CD4-positive, alpha-beta T cell treated with Interferon alpha-2 for 1 hour (primary cell): ENCODE results near the gene GPR149.

Source experiments
- DNase-seq, 2 donors: peaks; one replicate each; pipeline ENCODE4 v3.0.0-alpha.2; 2020 to 2022

GPR149 gene

DNA sequence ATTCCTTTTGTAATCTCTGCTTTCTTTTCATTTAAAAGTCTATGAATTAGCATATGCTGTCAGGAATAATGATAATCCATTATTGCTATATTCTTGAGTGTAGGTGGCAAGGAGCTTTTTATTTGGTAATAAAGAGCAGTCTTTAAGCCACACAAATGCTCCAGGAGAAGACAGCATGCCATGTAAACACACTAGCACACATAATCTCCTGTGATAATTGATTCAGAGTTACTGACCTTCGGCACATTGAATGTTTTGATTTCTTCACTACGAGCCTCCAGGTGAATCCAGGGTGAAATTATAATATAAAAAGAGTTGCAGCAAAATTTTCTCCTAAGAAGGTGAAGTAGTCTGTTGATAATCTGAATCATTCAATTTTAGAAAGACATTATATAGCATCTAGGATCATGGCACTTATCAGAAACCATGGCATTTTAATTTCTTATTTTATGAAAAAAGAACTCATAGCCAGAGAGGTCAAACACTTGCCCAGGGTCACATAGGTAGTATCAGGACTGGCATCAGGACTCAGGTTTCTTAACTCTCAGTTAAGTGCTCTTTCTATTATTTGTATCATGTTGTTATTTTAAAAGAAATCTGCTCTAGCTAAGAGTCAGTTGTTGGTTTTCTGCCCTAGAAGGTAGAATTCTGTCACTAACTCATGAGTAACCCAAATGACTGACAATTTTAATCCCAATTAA lies 84.4 kb downstream of the GPR149 start:
- DNase-seq, result no peak

DNA sequence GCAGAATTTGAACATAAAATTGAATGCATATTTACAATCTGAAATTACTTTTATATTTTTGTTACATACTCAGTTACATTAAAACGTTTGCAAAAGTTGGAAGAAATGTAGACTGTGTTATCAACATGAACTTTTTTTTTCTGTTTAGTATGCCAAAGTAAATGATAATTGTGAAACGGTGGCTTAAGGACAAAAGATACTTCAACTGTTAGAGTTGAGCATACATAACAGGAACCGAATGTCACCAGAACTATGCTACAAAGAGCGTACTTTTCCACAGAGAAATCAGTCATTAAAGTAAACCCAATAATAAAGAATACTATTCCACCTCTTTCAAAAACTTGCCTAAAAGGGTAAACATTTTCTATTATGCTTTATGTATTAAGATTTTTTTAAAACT lies 91.4 kb downstream of the GPR149 start:
- DNase-seq, result no peak

DNA sequence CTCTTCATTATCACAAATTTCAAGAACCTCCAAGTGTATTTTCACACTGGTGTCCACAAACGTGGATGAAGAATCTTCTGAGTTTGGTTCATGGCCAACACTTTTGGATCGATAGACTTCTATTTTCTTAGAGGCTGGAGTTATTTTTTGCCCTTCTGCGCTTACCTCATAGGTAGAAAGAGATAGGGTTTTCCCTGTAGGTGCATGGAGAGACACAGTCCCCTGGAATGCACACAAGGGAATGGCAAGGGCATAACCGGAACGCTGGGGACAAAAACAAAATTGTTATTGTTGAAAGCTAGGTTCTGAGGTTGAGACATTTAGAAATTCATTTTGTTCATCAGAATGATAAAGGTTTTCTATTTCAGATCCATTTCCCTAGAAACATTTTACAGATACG lies 92.0 kb downstream of the GPR149 start:
- DNase-seq, result no peak

DNA sequence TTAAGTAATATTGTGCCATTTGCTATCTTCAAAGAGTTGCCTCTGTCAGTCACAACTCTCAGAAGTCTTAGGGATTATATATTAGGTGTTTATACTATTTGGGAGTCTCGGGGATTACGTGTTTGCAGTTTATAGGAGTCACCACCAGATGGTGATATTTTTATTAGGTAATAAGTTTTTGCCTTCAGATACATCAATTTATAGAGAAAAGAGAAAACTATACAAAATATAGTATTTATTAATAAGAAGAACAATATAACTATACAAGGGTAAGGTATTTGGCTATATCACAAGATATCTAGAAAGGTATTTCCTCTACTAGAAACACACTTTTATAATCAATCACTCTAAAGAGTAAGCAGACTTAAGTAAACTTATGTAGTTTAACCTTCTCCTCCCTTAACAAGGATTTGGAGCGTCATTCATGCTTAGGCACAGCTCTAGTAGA lies 95.0 kb downstream of the GPR149 start:
- peak in 1 of 2 donors; percentile 49 for DNase-seq

DNA sequence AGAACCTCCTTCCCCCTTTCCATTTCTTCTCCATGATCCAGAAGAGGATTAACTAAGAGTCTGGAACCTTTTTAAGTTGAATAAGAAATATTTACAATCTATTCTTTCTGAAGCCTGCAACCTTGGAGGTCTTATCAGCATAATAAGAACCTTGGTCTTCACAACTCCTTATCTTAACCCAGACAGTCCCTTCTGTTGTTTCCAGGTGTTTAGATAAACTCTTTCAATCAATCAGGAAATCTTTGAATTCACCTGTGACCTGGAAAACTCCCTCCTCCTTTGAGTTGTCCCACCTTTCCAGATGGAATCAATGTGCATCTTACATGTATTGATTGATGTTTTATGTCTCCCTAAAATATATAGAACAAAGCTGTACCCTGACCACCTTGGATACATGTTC lies 102.1 kb downstream of the GPR149 start:
- DNase-seq, result no peak

DNA sequence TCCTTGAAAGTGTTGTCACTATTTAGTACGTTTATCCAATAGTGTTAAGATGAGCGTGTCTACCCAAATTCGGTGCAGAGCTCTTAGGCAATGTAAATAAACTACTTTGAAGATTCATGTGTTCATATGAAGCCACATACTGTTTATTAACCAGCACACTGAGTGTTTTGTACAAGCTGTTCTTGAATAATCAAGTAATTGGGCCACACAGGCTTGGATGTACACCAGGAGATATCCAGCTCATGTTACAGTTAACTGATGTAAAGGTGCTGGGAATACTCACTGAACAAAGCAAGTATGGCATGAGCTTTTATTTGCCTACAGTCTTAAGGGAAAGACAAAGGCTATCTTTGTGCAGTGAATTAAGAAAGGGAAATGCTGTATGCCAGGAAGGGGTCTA lies 105.1 kb downstream of the GPR149 start:
- no peak for DNase-seq

DNA sequence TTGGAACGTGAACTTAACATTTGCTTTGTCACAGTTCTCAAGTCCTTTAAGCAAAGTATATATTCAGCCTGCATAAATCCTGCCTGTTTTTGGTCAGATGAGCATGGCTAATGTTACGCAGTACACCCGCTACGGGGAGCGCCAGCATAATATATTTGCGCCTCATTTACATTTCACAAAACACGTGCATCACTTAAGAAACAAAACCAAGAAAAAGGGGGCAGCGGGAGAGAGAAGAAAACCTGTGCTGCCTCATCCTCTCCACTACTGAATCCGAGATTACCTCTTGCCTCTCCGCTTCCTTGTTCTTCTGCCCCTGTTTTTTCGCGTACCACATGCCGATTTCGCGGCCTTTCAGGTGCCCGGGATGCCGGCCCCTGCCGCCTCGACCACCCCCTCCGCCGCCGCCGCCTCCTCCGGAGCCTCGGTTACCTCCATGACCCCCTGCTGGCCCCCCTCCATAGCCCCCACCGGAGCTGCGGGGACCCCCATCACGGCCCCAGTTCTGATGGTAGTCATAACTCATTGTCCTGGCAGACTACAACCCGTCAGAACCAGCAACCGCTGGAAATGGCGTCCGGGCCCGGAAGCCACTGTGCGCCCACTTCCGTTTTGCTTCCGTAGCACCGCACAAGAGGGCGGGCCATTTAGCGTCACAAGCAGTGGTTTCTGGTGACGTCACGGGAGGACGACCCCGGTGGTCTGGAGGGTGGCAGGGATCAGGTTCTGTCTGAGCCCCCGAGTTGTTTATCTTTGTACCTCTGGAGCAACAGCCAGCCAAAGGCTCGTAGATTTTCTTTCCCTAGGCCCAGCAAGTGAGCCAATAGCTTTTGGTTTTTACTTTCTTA lies 105.9 kb downstream of the GPR149 start, which contains the start of gene DHX36:
DHX36 (minus strand) TSS at position 597 of the 848 bp plus-strand sequence; CDS start at position 526, 71 bp downstream.
- peak; percentile 92 to 93 for DNase-seq

DNA sequence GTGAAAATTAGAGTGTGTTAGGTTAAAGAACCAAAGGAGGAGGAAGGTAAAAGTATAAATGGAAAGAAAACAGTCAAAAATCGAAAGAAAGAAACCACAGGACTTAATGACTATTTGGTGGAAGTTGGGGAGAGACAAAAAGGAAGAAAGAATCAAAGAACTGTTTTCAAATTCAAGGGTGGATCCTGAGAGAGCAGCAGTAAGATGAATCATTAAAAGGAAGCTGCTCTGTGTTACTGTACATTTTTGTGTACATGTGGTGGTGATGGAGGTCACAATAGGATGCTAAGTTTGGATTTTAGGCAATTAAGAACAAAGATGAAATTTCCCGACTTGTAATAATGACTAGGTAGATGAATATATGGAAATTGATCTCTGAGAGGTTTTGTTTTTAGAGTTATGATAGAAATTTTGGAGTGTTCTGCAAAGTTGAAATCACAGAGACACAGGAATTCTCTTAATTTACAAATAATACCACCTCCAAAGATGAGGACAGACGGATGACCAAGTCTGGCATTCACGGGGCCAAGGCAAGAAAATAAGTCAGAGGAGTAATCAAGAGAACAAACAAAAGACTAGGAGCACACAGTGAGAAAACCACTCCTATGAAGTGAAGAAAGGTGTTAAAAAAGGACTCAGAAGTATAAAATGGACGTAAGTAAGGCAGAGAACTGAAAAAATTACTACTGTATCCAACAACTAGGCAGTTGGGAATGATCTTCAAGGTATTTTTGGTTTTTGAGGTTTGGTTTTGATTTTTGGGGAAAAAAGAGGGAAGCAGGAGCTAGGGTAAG lies 112.8 kb downstream of the GPR149 start:
- no peak for DNase-seq

DNA sequence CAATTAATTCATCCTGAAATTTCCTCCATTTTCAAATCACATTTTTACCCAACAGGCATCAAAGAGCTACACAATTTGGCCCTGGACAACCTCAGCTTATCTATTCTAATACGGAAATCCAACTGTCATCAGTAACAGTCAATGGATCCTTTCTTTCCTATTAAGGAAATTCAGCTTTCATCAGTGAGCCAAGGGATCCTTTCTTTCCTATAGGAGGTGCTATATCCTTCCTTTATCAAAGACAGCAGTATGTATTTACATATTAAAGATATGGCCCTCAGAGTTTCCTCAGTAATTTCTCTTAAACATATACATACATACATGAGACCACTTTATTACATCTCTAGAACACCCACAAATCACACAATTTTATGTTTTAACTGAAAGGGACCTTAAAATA lies 115.8 kb downstream of the GPR149 start:
- DNase-seq, result no peak

DNA sequence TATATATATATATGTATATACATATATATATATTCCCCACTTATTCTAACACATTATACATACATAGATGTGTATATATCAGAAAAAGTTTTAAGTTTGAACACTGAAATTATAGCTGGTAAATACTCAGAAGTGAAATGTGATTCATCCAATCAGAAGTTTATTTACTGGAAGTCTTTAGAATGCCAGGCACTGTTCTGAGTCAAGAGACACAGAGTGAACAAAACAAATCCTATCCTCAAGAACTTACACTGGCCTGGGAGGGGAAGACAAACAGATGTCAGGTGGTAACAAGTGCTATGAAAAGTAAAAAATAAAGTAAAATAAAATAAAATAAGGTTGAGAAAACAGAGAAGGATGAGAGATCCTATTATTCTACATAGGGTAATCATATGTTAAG lies 119.2 kb downstream of the GPR149 start:
- no peak for DNase-seq

DNA sequence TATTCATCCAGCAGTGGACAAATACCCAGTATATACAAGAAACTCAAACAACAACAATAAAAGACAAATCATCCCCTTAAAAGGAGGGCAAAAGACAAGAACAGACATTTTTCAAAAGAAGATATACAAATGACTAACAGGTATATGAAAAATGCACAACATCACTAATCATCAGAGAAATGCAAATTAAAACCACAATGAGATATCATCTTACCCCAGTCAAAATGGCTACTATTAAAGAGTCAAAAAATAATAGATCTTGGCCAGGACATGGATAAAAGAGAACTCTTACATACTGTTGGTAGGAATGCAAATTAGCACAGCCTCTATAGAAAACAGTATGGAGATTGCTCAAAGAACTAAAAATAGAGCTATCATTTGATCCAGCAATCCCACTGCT lies 122.6 kb downstream of the GPR149 start:
- DNase-seq, result no peak

DNA sequence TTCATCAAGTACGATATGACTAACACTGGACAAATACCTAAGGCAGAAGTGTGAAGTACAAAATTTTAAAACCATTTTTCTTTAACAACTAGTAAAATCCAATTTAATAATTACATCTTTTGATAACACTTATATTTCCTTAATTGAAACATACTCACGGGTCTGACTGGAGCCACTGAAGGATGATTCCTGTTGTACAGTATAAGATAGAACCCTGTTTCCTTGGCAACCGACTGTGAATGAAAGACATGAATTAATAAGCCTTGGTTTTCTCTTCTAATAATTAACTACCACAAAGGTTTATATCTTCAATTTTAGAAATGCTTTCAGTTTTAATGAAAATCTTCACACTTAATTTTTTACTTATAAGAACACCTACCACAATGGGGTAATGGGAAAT lies 125.1 kb downstream of the GPR149 start:
- DNase-seq, result no peak

DNA sequence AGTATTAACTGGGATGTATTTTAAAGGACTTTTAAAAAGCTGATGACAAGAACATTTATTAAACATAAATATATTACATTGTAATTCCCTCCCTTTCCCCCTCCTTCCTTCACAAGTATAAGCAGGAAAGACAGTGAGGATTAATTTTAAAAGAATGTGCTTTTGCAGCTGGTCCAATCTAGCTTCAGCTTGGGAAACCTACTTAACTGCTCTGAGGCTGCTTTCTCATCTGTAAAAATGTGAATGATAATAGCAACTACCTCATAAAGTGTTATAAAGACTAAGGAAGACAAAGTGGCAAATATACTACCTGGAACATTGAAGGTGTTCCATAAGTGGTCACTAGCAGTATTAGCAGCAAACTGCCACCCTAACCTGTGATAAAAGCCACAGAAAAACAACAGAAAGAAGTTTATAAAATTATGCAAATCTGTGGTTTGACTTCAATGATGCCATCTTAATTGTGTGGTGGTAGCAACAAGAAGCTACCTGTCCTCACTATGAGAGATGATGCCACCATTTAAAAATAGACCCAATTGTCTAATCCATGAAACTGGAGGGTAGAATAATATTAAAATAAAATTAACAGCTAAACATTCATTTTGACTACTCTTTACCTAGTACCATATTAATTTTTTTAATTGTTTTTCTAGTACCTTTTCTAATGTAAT lies 125.7 kb downstream of the GPR149 start:
- no peak for DNase-seq

DNA sequence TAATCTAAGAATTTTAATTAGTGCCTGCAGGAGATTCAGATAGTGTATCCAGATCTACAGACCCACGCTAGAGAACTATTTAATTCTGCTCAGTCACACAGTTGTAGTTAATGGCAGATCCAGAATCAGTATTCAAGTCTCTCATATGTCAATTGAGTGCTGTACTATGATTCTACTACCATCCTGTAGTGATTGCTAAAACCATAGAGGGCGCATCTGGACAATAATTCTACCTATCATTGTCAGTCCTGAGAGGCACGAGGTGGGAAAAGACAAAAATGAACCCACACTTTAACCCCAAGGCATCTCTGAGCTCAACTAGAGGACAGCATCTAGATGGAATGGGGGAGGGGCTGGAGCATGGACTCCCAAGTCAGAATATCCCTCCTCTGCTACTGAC lies 128.4 kb downstream of the GPR149 start:
- no peak for DNase-seq

DNA sequence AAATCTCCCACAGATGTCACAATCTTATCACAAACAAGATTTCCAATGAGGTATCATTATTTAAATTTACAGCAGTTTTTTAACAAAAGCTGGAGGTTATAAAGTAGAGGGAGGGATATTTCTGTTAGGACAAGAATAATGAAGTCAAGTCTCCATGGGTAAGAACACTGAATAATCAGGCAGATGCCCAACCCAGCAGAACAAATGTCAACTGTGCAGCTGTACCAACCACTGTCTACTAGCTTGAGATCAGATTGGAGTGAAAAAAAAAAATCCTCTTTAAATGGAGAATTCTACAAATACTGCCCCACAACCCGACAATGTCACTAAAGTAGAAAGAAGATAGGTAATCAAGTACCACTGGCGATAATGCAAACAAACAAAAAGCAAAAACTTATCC lies 136.0 kb downstream of the GPR149 start:
- DNase-seq, result no peak

DNA sequence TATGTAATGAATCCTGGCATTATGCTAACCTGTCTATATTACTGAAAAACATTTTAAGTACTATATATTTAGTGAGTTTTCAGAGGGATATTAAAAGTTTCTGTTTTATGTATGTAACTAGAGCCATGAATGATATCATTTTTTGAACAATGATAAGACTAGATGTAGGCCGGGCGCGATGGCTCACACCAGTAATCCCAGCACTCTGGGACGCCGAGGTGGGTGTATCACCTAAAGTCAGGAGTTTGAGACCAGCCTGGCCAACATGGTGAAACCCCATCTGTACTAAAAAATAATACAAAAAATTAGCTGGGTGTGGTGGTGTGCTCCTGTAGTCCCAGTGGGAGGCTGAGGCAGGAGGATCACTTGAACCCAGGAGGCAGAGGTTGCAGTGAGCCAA lies 139.8 kb downstream of the GPR149 start:
- DNase-seq, result no peak
